Activated T-helper 2 cell treated with anti-CD3 and anti-CD28 coated beads, Interferon-gamma antibody, Interleukin-2, Interleukin-4, amounts not matched to agents 10 μg/mL and 5 μg/mL and 100 μg/mL, durations not matched to agents 14 hours and 24 hours and 36 hours (primary cell): ENCODE results near the gene NSUN7. TPM values are rescaled to one million over a fixed set of nuclear protein-coding genes. Genes with fewer than 3 reads are reported as not detected.

Experiments used
- DNase-seq: peaks from one replicate; pipeline ENCODE4 v3.0.0; 2021; ENCODE audit warnings: low spot score
- H3K27ac Mint-ChIP-seq: one replicate; pipeline ENCODE4 v1.8.0; 2021; ENCODE audit warnings: mixed read lengths
- H3K27me3 Mint-ChIP-seq: one replicate; pipeline ENCODE4 v1.8.0; 2021; ENCODE audit warnings: low read depth, mixed read lengths
- H3K36me3 Mint-ChIP-seq: one replicate; pipeline ENCODE4 v1.8.0; 2021; ENCODE audit warnings: low read depth, mixed read lengths
- H3K4me1 Mint-ChIP-seq: one replicate; pipeline ENCODE4 v1.8.0; 2021; ENCODE audit warnings: low read depth, mixed read lengths
- H3K4me3 Mint-ChIP-seq: one replicate; pipeline ENCODE4 v1.8.0; 2021; ENCODE audit warnings: low read depth, mild to moderate bottlenecking, moderate library complexity, mixed read lengths
- H3K9me3 Mint-ChIP-seq: one replicate; pipeline ENCODE4 v1.8.0; 2021; ENCODE audit warnings: mixed read lengths
- intact Hi-C: fragments of 100-400 bp; cut with micrococcal nuclease; formaldehyde crosslinking; loops from one replicate; pipeline ENCODE4 v1.15.1; 2023
- total RNA-seq: library from RNA; stranded (reverse); gene quantifications from 2 replicates; pipeline ENCODE4 v1.2.3, GENCODE V29; 2022

NSUN7 gene
- total RNA-seq, 1 donor from 2014 or later: not detected

DNA sequence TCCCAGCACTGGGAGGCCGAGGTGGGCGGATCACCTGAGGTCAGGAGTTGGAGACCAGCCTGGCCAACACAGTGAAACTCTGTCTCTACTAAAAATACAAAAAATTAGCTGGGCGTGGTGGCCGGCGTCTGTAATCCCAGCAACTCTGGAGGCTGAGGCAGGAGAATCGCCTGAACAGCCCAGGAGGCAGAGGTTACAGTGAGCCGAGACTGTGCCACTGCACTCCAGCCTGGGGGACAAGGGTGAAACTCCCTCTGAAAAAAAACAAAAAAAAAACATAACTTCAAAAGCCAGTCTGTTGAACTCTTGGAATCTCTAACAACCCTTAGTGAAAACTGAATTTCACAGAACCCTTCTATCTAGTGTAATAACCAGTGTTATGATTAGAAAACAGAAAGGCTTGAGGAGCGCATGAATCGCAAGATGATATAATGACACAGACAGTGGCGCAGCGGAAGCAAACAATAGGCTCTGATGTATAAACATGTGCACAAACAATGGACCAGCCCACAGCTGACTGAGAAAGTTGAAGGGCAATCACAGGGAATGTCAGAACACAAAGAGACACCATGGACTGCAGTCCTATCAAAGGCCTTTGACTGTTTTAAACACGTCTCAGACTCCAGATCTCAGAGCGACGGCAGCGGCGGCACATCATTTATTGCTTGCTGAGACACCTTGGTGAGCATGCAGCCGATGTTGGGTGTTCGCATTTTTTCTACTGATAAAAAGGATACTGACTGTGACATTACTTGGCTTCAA is 81.6 kb downstream of the NSUN7 start:
- intact Hi-C loops: no loop called here
- H3K4me1 Mint-ChIP-seq: peaks cover under 1% of the 10 kb centered on the region
- H3K27ac Mint-ChIP-seq: no peak overlapping the region
- peaks cover 4% of the 10 kb centered on the region for H3K27me3 Mint-ChIP-seq
- no peak overlapping the region for H3K4me3 Mint-ChIP-seq
- H3K9me3 Mint-ChIP-seq: no peaks in the 10 kb centered on the region
- no peak for DNase-seq
- H3K36me3 Mint-ChIP-seq: no peaks in the 10 kb centered on the region

- Mint-ChIP-seq H3K27me3 (peaks cover 4% of the 10 kb centered on the region), H3K4me3 (no peak overlapping the region), H3K9me3 (no peaks in the 10 kb centered on the region), H3K4me1 (peaks cover 3% of the 10 kb centered on the region), H3K36me3 (no peaks in the 10 kb centered on the region), H3K27ac (no peak overlapping the region)
- intact Hi-C loops: no loop called here
- DNase-seq: no peak
Observed at GRCh38 chr4:40832175-40832574, 82.4 kb downstream of the NSUN7 start.

- Mint-ChIP-seq H3K4me1 (peaks cover 3% of the 10 kb centered on the region), H3K4me3 (no peak overlapping the region), H3K27me3 (peaks cover 4% of the 10 kb centered on the region), H3K36me3 (no peaks in the 10 kb centered on the region), H3K9me3 (no peaks in the 10 kb centered on the region), H3K27ac (no peak overlapping the region)
- no peak for DNase-seq
- intact Hi-C loops: no loop called here
Observed at GRCh38 chr4:40833212-40833611, 83.5 kb downstream of the NSUN7 start.

DNA sequence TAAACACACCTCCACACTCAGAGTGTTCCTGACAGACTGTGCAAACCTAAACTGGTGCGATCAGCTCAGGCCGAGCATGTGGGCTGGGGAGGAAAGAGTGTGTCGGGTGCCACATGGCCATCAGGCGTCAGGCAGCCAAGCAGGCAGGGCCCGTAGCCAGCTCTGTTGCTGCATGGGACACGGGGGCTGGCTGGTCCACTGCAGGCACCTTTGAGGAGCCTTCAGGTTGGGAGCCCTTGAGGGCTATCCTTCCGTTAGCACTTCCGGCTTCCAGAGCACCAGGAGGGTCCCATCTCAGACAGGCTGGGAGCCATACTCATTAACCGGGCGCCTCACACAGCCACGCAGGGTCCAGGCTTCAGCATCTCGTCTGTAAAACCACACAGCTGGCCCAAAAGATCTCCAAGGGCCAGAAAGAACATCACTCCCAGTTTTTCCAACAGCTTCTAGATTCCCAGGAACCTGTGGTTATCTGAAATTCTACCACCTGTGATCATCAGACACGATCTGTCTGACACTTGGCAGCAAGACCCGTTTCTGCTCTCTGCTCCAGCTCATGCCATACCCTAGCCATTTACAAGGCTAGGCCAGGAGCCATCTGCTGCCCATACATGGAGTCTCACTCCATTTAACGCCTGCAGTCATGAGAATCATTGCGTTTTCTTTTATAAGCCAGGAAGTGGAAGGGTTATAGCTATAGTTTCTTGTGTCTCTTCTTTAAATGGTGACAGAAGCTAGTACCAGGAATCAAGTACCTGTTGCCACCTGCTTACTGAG is 87.5 kb downstream of the NSUN7 start:
- Mint-ChIP-seq H3K9me3 (no peaks in the 10 kb centered on the region), H3K27ac (no peak overlapping the region), H3K36me3 (no peaks in the 10 kb centered on the region), H3K27me3 (peaks cover 3% of the 10 kb centered on the region), H3K4me1 (peaks cover 8% of the 10 kb centered on the region), H3K4me3 (no peak overlapping the region)
- no peak for DNase-seq
- intact Hi-C loops: no loop called here

DNA sequence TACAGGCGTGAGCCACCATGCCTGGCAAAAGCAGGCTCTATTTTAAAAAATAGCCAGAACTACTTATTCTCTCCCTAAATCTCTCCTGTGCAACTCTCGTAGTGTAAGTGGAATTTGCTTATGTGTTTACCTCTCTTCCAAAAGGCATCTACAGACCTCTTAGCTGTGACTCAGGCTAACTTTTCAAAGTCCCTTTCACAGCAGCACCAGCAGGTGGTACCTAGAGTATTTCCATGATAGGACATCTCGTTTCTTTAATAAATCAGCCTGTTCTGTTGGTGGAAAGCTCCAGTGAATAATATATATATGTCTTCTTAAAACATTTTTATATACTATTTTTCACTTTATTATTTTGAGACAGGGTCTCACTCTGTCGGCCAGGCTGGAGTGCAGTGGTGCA is 89.0 kb downstream of the NSUN7 start:
- Mint-ChIP-seq H3K36me3 (no peaks in the 10 kb centered on the region), H3K27ac (no peak overlapping the region), H3K9me3 (no peaks in the 10 kb centered on the region), H3K4me3 (no peak overlapping the region), H3K4me1 (peaks cover 8% of the 10 kb centered on the region), H3K27me3 (peaks cover 7% of the 10 kb centered on the region)
- DNase-seq: no peak
- intact Hi-C loops: no loop called here

- Mint-ChIP-seq H3K9me3 (no peaks in the 10 kb centered on the region), H3K4me1 (peaks cover 8% of the 10 kb centered on the region), H3K27ac (no peak overlapping the region), H3K27me3 (peaks cover 7% of the 10 kb centered on the region), H3K36me3 (no peaks in the 10 kb centered on the region), H3K4me3 (no peak overlapping the region)
- intact Hi-C loops: loop anchor here (2.0 to 5.0 kb wide), 3 partner anchors 18 to 518 kb away; no protein-coding TSS in a partner anchor
- DNase-seq: no peak
Observed at GRCh38 chr4:40840255-40840984, 90.7 kb downstream of the NSUN7 start.

- Mint-ChIP-seq H3K4me1 (peaks cover 8% of the 10 kb centered on the region), H3K9me3 (no peaks in the 10 kb centered on the region)
- intact Hi-C loops: loop anchor here (1.0 to 5.0 kb wide), 4 partner anchors 18 to 519 kb away; no protein-coding TSS in a partner anchor
Observed at GRCh38 chr4:40840985-40841571, 91.3 kb downstream of the NSUN7 start.

GRCh38 chr4:40842318-40842717 is 92.6 kb downstream of the NSUN7 start:
- intact Hi-C loops: loop anchor here (5.0 kb wide), 2 partner anchors 65 to 520 kb away; no protein-coding TSS in a partner anchor
- H3K4me1 Mint-ChIP-seq: peaks cover 5% of the 10 kb centered on the region
- no peak for DNase-seq
- H3K36me3 Mint-ChIP-seq: no peaks in the 10 kb centered on the region
- no peaks in the 10 kb centered on the region for H3K9me3 Mint-ChIP-seq
- H3K4me3 Mint-ChIP-seq: no peak overlapping the region
- H3K27ac Mint-ChIP-seq: no peak overlapping the region
- peaks cover 9% of the 10 kb centered on the region for H3K27me3 Mint-ChIP-seq

More at GRCh38 chr4:40840985-40841571, 91.3 kb downstream of the NSUN7 start:
- H3K27ac Mint-ChIP-seq: no peak overlapping the region
- DNase-seq: peak; percentile 61
- no peaks in the 10 kb centered on the region for H3K36me3 Mint-ChIP-seq
- no peak overlapping the region for H3K4me3 Mint-ChIP-seq
- peaks cover 9% of the 10 kb centered on the region for H3K27me3 Mint-ChIP-seq

DNA sequence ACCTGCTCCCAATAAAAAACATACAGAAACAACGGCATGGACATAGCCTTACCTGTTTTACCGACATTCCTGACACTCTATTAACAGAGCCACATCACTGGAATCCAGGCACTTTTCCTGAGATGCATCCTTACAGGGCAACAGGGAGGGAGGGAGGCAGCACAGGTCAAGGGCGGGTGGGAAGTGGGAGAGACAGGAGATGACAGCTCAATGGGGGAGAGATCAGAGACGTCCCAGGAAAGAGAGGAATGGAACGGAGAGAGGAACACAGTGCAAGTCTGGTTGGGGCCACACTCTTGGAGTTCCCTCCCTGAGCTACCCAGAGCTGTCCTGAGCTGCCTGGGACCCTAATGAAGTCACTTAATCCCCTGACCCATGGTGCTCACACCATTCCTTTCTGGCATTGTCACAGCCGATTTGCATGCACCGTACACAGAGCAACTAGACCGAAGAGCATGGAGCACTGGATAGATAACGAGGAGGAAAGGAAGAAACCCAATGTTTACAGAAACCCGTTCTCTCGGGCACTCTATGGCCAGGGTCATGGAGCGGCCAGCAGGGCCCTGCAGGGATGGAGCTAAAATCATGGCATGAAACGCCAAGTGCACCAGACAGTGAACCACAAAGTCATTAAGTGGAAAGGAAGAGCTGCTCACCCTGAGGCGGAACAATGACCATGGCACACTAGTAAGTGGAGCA is 93.1 kb downstream of the NSUN7 start:
- Mint-ChIP-seq H3K36me3 (no peaks in the 10 kb centered on the region), H3K4me3 (no peak overlapping the region), H3K9me3 (no peaks in the 10 kb centered on the region), H3K27me3 (peaks cover 9% of the 10 kb centered on the region), H3K27ac (no peak overlapping the region), H3K4me1 (peaks cover 5% of the 10 kb centered on the region)
- intact Hi-C loops: loop anchor here (5.0 kb wide), 2 partner anchors 64 to 521 kb away; no protein-coding TSS in a partner anchor
- no peak for DNase-seq

DNA sequence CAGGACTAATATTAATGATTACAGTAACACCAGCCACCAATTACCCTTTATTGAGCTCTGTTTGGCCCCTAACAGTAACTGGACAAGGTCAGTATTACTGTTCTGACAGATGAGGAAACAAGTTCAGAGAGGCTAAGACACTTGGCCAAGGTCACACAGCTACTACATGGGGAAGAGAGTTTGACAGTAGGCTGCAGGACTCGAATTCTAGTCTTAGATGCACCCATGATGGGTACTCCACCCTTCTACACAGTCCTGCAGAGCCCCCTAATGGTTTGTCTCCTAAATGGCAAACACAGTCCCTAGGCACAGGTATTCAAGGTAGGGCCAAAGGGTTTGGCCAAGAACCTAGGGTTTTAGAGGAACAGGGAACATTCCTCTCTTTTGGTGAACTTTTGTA is 93.9 kb downstream of the NSUN7 start:
- no peak overlapping the region for H3K4me3 Mint-ChIP-seq
- no peak for DNase-seq
- no peaks in the 10 kb centered on the region for H3K9me3 Mint-ChIP-seq
- no peak overlapping the region for H3K27ac Mint-ChIP-seq
- peaks cover 5% of the 10 kb centered on the region for H3K4me1 Mint-ChIP-seq
- peaks cover 13% of the 10 kb centered on the region for H3K27me3 Mint-ChIP-seq
- intact Hi-C loops: loop anchor here (5.0 kb wide), 2 partner anchors 64 to 521 kb away; no protein-coding TSS in a partner anchor
- H3K36me3 Mint-ChIP-seq: no peaks in the 10 kb centered on the region

DNA sequence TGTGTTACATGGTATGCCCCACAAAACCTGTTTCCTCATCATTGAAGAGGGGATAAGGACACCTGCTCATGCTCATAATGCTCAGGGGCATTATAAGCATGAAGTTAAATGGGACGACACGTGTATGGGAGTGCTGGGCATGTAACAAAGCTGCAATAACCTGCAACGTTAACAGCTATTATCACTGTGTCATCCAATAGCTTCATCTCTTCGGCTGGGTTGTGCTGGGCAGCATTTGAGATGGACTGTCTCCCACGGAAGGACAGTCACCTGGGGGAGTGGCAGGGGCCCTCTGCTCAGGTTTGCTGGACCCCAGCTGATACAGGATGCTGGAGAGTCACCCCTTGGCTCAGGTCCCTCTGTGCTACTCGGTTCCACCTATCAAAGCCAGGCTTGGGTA is 94.5 kb downstream of the NSUN7 start:
- Mint-ChIP-seq H3K9me3 (no peaks in the 10 kb centered on the region), H3K4me1 (peaks cover 5% of the 10 kb centered on the region), H3K27ac (no peak overlapping the region), H3K36me3 (no peaks in the 10 kb centered on the region), H3K27me3 (peaks cover 18% of the 10 kb centered on the region), H3K4me3 (no peak overlapping the region)
- intact Hi-C loops: loop anchor here (5.0 kb wide), 2 partner anchors 63 to 522 kb away; no protein-coding TSS in a partner anchor
- no peak for DNase-seq
